Activated CD8-positive, alpha-beta memory T cell treated with anti-CD3 and anti-CD28 coated beads, Interleukin-2, amount 50 U/mL, for 1 hour (primary cell): ENCODE data around the gene LAGE3.

Experiments used
- DNase-seq: peaks from one replicate; pipeline ENCODE4 v3.0.0-alpha.2; 2020; ENCODE audit errors: extremely low read depth

The LAGE3 gene

DNA sequence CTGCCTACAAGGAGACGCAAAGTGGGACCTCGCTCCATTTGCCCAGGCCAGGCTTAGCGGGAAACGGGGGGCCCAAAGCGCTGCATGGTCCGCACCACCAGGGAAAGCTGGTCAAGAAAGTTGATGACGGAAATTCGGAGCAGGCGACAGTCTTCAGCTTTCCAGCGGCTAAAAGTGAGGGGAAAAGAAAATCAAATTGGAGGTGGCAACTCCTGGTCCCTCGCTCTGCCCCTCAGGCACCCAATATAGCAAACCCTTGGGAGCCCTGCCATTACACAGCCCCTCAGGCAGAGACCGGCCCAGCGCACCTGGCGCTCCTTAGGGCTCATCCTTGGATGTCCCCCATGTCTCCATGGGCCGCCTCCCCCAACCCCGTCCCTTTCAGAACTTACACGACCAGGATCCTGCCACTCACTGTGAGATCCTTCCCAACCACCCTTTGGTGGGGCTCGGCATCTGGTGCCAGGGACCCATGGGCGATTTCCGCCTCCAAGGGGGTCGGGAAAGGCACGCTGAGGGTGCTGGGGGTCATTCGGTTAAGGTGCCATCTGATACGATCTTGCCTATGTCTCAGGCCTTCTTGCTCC is 1.1 kb downstream of the LAGE3 start:
- no peak for DNase-seq

DNA sequence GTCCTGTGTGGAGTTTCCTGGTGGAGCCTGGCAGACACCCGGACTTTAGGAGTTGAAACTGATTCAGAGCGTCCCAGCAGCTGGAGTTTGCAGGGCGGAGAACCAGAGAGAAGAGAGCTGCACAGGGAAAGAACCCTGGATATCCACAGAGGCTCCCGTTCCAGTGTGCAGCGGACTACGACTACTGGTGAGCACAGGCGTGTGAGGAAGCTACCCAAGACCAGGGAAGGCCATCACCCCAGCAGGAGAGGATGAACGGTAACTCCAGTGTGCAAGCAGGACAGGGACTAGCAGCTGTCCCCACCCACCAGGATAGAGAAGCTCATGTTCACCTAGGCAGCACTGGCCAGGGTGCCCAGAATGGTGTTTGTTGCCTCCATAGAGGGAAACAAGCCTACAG is 2.3 kb downstream of the LAGE3 start:
- no peak for DNase-seq

DNA sequence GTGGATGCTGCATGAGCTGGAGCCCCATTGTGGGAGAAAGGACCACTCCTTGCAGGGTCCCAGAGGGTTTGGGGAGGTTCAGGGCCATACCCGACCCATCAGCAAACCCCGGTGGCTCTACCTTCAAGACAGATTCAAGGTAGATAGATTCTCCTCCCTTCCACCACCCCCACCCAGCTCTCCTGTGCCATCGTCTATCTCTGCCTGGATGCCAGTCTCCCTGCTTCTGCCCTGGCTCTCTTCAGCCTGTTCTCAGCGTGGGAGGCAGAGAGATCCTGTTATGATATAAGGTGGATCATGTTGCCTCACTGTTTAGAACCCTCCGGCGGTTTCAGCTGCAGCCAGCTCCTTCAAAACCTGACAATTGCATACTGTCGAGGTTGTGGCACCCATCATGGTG is 5.4 kb downstream of the LAGE3 start:
- DNase-seq = no peak

DNA sequence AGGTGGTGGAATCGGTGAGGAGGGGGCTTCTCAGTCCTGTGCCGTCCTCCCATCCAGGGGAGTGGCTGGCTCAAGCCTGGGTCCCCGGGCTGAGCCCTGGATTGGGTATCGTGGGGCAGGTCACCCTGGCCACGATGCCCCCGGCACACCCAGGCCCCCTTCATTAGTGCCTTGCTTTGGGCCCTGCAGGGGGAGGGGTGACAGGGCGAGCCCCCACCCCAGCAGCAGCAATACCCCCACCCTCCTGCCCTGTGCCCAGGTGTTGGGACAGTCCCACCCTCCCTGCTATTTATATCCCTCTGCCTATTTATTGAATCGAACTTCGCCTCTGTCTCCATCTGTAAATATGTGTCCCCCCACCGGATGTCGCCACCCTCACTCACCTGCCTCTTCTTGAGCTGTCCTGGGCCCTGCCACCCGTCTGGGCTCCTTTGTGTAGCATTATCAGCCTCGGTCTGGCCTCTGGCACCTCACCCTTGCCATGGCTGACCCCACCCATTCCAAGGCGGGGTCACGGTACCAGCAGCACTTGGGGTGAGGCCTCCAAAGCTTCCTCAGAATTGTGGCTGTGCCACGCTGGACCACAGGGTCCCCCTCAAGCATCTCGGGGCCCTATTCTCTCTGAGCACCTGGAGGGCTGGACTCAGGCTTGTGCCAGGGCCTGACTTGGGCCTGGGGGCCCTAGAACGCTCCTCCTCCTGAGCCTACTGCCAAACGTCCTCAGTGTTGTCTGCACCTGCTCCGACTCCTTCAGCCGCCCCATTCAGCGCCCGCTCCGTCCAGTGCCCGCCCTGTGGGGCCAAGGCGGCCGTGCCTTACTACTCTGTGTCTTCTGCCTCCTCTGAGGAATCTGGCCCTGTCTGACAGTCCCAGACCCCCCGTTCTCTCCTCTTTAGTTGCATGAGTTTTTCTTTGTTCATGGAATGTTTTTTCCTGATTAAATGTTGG is 6.1 kb downstream of the LAGE3 start:
- no peak for DNase-seq

DNA sequence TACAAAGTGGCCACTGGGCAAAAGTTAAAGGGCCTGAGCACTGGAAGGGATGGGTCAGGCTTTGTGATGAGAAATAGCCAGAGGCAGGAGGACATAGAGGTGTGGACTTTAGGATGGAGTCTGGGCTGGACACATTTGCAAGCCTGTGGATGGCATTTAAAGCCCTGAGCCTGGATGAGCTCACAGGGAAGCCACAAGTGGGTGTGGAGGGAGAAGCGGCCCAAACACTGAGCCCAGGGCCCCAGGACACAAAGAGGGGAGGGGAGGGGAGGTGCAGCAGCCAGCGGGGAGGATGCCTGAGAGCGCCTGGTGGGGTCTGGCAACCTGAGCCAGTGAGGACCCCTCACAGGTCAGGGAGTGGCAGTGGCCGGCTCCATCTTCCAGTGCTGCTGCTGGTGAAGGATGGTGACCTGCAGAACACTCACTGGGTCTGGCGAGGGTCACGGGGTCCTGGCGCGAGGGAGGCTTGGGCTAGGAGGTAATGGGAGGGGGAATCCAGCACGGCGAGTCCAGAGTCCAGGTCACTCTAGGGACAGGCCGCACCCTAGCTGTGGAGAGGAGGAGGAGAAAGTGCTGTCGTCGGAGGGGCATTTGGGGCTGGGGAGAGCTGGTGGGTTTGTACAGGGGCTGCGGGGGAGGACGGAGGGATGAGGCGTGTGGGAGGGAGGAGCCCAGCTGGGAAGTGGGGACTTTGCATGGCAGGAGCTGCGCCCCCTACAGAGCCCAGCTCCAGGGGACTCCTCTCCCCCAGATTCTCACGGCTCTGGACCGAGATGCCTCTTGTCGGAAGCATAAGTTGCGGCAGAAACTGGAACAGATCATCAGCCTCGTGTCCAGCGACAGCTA is 7.0 kb downstream of the LAGE3 start:
- DNase-seq = no peak

DNA sequence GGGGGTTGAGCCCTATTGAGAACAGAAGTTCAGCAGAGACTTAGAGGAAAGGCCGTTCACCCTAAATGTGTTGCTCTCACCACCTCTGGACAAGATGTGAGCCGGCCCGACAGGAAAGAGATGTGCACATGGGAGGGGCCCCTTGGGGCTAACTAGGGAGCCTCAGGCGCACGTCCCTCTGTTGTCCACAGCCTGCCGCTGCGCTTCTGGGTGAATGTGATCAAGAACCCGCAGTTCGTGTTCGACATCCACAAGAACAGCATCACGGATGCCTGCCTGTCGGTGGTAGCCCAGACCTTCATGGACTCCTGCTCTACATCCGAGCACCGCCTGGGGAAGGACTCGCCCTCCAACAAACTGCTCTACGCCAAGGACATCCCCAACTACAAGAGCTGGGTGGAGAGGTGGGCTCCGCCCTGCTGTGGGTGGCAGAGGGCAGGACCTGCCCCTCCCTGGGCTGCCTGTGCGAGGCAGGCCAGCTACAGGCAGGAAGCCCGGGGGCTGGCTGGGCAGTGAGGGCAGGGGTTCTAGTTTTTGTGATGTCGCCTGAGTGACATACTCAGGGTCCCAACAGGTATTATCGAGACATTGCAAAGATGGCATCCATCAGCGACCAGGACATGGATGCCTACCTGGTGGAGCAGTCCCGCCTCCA is 8.0 kb downstream of the LAGE3 start:
- DNase-seq = no peak

DNA sequence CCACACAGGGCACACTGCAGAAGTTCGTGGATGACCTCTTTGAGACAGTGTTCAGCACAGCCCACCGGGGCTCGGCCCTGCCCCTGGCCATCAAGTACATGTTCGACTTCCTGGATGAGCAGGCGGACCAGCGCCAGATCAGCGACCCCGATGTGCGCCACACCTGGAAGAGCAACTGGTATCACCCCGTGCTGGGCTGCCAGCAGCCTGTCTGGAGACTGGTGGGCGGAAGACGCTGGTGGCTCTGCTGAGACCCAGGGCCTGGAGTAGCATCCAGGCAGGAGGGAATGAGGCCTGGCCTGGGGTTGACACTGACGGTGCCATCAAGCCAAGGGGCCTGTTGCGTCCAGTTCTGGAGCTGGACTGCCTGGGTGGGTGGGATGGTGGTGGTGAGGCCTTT is 8.6 kb downstream of the LAGE3 start:
- no peak for DNase-seq

DNA sequence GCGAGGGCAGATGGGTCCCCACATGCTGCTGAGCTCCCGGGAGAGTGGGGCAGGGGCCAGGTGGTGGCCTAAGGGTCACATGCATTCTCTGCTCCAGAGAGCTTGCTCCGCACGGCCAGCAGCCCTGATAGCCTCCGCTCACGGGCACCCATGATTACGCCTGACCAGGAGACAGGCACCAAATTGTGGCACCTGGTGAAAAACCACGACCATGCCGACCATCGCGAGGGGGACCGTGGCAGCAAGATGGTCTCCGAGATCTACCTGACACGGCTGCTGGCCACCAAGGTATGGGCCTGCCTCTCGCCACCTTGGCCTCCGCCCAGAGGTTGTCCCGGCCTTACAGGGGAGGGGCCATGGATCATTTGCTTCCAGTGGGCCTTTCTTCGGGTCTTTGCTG is 9.2 kb downstream of the LAGE3 start:
- DNase-seq = no peak

DNA sequence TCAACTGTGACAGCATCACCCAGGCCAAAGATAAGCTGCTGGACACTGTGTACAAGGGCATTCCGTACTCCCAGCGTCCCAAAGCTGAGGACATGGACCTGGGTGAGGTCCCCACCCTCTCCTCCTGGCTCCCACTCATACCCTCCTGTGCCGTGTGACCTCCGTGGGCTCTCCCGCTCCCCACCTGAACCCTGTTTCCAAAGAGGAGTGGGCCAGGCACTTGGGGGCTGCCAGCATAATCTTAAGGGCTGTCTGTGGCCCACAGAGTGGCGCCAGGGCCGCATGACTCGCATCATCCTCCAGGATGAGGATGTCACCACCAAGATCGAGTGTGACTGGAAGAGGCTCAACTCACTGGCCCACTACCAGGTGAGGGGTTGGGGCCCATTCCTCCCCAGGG is 10.0 kb downstream of the LAGE3 start:
- DNase-seq = no peak

DNA sequence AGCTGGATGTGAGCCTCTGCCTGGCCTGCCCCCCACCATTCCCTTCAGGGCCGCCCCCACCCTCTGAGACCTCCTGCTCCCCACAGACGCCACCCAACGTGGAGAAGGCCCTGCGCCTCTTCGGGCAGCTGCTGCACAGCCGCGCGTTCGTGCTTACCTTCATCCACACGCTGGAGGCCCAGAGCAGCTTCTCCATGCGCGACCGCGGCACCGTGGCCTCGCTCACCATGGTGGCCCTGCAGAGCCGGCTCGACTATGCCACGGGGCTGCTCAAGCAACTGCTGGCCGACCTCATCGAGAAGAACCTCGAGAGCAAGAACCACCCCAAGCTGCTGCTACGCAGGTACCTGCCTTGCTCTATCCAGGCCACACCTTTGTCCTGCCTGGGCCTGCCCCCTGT is 10.9 kb downstream of the LAGE3 start:
- no peak for DNase-seq

DNA sequence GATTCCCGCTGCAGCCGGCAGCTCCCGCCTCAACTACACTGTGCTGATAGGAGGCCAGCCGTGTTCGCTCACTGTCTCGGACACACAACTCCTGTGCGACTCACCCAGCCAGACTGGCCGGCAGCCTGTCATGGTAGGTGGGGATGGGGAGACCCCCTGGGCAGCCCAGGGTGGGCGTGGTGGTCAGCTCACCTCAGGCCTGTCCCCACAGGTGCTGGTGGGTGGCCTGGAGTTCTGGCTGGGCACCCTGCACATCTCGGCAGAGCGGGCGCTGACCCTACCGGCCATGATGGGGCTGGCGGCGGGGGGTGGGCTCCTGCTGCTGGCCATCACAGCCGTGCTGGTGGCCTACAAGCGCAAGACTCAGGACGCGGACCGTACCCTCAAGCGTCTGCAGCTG is 11.5 kb downstream of the LAGE3 start:
- DNase-seq = no peak

DNA sequence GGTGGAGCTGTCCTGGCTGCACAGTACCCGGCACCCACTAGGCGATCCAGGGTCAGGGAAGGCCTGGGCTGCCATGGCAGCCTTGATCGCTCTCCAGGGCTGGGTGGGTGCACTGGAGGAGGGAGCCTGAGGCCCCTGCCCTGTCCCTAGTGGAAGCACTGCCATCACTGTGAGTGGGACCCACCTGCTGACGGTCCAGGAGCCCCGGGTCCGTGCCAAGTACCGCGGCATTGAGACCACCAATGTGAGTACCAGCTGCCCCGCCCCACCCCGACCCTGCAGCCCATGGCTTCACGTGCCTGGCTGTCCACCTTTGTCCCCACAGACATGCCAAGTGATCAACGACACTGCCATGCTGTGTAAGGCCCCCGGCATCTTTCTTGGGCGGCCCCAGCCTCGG is 12.2 kb downstream of the LAGE3 start:
- no peak for DNase-seq

DNA sequence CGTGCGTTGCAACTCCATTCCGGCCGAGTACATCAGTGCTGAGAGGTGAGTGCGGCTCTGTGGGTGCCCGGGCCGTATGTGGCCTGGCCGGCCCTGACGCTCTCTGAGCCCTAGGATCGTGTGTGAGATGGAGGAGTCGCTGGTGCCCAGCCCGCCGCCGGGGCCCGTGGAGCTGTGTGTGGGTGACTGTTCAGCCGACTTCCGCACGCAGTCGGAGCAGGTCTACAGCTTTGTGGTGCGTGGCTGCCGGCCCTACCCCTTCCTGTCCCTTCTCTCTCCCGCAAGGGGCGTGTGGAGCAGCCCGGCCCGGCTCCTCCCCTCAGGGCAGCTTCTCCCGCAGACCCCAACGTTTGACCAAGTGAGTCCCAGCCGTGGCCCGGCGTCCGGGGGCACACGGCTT is 13.0 kb downstream of the LAGE3 start:
- no peak for DNase-seq

DNA sequence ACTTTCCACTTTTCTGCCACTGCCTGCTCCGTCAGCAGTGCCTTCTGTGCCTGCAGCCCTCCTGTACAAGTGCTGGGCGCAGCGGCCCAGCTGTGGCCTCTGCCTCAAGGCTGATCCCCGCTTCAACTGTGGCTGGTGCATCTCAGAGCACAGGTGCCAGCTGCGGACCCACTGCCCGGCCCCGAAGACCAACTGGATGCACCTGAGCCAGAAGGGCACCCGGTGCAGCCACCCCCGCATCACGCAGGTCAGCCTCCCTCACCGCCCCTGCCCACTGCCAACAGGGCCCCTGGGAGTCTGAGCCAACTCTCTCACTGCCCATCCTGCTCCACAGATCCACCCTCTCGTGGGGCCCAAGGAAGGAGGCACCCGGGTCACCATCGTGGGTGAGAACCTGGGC is 13.5 kb downstream of the LAGE3 start:
- no peak for DNase-seq

DNA sequence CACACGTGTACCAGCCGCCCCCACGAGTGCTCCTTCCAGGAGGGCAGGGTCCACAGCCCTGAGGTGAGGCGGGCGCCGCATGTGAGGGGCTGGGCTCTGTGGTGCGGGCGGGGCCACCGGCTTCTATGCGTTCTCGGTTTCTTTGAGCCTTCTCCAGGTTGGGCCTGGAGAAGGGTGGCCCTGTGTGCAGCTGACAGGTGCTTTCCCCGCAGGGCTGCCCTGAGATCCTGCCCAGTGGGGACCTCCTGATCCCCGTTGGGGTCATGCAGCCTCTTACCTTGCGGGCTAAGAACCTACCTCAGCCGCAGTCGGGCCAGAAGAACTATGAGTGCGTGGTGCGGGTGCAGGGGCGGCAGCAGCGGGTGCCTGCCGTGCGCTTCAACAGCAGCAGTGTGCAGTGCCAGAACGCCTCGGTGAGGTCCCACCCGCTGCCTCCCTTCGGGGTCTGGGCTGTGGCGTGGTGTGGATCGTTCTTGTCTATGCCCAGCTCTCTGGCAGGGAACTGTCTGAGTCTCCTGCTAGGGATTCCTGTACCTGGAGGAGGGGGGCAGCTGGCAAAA is 14.2 kb downstream of the LAGE3 start:
- no peak for DNase-seq

DNA sequence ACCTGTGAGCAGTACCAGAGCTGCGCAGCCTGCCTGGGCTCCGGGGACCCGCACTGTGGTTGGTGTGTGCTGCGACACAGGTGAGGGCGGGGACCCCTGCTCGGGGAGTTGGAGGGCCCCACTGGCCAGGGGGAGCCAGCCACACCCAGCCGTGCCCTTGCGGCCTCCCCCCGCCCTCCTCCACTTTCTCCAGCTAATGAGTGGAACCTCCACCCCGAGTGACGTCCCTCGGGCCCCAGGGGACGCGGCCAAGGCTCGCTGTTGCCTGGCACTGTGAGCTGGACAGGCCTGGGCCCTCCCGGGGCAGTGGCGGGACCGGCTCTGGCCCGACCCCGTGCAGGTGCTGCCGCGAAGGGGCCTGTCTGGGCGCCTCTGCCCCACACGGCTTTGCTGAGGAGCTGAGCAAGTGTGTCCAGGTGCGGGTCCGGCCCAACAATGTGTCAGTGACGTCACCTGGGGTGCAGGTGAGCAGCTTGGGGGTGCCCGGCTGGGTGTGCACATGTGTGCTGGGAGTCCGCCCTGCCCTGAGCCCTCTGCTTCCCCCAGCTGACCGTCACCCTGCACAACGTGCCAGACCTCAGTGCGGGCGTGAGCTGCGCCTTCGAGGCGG is 15.4 kb downstream of the LAGE3 start:
- no peak for DNase-seq

DNA sequence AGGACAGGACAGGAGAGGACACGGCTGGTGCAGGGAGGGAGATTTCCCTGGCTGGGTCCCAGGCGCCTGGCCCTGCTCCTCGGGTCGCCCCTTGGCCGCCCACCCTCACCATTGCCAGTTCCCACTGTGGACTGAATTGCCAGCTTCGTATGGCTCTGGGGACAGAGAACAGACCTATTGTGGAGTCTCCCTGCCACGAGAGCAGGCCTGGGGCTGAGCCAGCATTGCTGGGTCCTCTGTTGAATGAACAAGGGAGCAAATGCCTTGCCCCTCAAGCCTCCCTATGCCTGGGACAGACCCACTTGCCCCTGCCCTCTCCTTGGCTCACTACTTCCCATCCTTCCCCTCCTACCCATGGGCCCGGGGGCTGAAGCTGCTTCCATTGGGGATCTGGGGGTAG is 16.7 kb downstream of the LAGE3 start:
- DNase-seq = no peak

DNA sequence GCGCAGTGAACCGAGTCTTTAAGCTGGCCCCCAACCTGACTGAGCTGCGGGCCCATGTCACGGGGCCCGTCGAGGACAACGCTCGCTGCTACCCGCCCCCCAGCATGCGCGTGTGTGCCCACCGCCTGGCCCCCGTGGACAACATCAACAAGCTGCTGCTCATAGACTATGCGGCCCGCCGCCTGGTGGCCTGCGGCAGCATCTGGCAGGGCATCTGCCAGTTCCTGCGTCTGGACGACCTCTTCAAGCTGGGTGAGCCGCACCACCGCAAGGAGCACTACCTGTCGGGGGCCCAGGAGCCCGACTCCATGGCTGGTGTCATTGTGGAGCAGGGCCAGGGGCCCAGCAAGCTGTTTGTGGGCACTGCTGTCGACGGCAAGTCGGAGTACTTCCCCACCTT is 18.8 kb downstream of the LAGE3 start:
- DNase-seq = no peak

DNA sequence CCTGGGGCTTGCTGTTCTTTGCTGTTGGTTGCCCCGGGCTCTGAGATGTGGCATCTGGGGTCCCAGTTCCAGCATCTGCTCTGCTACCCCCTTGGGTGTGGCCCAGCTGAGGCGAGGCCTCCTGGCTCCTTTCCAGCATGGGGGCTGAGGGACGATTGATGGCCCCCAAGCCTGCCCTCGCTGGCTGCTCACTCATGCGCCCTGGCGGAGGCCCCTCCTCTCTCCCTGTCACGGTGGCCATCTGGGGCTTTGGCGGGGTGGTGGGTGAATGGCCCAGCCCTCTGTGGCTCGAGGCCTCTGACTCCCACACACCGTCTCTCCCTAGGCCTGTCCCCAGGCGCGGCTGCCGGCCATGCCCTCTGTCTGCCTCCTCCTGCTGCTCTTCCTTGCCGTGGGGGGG is 19.2 kb downstream of the LAGE3 start:
- DNase-seq = no peak

DNA sequence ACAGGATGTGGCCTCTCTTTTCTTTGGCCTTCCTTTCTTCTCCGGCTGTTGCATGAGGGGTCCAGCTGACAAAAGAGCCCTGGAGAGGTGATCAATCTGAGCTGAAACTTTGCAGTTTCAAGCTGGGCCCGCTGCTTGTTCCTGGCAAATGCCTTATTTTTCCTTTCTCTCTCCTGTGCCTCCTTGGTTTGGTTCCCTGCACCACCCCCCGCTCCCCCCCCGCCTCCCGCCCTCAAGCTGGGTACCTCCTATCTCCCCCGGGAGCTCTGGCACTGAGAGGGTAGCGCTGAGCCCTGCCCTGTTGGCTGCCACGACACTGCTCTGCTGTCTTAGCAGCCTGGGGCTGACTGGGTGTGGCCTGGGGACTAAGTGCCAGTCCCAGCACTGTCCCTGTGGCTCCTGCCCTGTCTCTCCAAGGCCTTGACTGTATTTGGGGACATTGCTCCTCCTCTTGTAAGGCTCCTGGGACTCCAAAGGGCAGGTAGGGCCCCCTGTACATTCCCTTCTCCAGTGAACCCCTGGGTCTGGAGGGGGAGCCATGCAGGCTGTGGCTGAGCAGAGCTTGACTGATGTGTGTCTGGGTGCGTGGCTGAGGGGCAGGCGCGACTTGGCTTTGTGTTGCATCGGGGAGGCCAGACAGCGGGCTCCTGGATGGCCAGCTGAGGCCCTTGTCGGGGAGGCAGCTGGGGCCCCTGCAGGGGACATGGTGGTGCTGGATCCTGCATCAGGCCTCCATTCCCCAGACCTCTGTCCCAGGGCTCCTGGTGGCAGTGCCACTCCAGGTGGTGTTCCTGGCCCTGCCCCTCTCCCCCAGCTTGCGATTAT is 19.9 kb downstream of the LAGE3 start:
- no peak for DNase-seq
